Stimulated activated naive CD4-positive, alpha-beta T cell treated with Interleukin-2 at 50 U/mL for 16 hours (primary cell): ENCODE results near the gene PNMA8C.
"Not testable (repeated sequence)": the region's sequence is repeated elsewhere in the genome, so short reads cannot be mapped to it uniquely, and the experiment has no call there.

Experiments
- DNase-seq: peaks from one replicate; lab custom pipeline; 2025; lab: John Stamatoyannopoulos, UW

Gene PNMA8C

DNA sequence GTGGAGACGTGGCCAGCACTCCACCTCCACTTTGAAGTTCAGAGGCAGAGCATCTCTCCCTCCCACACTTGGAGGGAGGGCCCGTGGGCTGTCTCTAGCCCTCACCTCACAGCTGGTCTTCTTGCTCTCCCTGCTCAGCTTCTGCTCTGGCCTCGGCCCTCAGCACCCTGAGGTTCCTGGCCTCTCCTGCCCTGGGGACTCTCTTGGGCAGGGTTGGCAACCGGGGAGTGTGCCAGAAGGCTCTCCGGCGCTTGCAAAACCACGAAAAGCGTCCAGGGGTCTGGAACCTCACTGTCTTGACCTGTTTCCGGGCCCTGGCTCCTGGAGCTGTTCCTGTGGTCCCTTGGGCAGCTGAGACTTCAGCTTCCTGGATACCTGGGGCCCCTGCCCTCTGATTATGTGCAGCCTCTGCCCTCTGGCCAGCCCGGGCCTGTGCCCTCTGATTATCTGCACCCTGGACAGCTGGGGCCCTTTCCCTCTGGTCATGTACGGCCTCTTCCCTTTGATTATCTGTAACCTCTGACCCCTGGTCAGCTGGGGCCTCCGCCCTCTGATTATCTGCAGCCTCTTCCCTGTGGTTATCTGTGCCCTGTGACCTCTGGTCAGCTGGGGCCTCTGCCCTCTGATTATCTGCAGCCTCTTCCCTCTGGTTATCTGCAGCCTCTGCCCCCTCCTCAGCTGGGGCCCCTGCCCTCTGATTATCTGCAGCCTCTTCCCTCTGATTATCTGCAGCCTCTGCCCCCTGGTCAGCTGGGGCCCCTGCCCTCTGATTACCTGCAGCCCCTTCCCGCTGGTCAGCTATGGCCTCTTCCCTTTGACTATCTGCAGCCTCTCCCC is 17.4 kb downstream of the PNMA8C start:
- DNase-seq, result no peak

DNA sequence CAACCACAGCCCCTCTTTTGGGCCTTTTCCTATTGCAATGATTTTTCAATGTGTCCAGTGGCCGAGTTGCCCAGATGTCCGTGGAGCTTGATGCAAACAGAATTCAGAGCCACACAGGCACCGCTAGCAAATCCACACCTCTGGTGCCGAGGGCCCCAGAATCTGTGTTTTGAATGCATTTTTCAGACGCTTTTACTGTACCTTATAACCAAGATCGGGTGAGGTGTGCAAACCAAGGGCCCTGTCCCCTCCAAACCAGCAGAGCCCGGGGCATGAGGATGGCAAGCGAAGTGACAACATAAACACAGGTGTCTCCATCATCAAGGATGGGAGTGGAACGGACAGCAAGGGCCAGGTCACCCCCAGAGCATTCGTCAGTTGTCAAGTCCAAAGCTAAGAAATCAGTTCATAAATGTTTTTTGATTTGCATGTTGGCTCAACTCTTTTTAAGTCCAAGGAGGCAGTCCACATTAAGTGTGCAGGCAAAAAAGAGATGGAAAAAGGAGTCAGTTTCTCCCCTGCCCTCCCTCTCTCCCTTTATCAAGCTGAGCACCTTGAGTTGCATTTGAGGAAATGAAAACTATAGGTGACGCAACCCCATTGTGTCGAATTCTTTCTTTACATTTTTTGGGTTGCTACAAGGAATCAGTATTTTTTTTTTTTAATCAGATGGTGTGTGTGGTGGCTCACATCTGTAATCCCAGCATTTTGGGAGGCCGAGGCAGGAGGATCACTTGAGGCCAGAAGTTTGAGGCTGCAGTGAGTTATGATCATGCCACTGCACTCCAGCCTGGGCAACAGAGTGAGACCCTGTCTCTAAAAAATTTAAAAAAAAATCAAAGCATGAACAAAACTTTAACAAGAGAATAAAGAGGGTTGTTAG is 18.3 kb downstream of the PNMA8C start:
- no peak for DNase-seq

DNA sequence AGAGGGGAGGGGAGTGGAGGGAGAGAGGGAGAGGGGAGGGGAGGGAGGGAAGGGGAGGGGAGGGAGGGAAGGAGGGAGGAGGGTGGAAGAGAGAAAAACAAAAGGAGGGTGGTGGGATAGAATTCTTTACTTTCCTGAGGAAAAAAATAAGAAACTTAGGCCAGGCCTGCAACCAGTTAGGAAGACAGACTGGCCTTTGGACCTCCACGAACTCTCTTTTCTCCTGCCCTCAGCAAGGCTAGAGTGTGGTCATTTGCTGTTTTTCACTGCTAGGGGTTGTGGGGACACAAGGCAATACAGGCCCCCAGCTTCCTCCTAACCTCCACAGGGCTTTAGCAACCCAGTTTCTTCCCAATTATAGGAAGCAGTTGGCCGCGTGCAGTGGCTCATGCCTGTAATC is 19.5 kb downstream of the PNMA8C start:
- no peak for DNase-seq

DNA sequence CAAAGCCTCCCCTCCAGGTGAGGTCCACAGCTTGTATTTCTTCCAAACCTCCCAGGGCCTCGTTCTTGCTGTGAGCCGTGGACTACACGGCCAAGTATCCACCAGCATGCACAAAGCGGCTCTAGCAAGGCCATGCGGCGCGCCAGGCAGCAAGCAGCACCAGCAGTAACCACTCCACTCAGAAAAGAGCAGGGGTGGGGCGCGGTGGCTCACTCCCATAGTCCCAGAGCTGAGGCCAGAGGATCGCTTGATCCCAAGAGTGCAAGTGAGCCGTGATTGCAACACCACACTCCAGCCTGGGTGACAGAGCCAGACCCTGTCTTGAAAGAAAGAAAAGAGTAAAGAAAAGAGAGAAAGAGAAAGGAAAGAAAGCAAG is 20.1 kb downstream of the PNMA8C start:
- no peak for DNase-seq

DNA sequence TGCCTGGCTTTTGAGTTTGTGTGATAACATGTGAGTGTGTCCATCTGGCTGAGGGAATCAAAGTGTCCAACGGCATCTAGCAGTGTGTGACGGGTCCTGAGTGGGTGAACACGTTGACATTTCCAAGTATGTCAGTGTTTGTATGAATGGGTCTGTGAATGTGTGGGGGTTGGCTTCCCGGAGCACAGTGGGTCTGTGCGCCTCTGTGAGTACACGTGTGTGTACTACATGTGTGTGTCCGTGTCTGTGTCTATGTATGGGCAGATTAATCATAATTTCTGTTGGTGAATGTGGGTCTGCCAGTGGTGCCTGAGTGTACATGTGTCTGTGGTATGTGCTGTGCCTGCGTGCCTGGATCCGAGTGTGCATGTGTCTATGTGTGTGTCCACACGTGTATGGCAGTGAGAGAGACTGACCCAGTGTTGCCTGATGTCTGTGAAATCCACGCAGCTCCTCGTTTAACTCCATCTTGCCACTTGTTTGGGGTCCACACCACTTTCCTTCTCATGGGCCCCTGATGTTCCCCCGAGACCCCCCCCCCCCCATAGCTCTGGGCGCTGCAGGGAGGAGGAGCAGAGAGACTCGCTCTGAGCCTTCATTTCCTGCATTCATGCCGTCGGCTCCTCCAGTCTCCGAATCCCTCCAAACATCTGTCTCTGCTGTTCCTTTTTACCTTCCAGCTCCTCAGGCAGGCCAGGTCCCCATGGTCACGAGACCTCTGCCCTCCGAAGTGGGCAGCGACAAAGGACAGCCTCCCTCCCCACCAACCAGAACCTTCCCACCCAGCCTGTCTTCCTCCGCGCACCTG is 20.7 kb downstream of the PNMA8C start:
- DNase-seq, result no peak

DNA sequence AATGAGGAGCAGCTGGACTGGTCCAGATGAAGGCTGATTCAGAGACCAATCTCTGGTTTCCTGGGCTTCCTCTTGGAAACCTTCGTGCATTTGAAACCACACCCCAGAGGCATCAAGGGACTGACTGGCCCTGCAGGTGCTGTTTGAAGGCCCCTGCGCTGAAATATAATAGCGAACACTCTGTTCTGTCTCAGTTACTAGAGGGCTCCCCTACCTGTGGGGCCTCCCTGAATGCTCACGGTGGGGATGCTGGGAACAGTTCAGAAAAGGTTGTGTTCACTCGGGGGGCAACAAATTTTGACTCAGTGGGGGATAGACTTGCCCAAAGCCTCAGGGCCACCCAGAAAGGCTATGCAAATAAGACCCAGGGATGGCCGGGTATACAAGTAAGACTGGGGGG is 21.8 kb downstream of the PNMA8C start:
- DNase-seq, result no peak

DNA sequence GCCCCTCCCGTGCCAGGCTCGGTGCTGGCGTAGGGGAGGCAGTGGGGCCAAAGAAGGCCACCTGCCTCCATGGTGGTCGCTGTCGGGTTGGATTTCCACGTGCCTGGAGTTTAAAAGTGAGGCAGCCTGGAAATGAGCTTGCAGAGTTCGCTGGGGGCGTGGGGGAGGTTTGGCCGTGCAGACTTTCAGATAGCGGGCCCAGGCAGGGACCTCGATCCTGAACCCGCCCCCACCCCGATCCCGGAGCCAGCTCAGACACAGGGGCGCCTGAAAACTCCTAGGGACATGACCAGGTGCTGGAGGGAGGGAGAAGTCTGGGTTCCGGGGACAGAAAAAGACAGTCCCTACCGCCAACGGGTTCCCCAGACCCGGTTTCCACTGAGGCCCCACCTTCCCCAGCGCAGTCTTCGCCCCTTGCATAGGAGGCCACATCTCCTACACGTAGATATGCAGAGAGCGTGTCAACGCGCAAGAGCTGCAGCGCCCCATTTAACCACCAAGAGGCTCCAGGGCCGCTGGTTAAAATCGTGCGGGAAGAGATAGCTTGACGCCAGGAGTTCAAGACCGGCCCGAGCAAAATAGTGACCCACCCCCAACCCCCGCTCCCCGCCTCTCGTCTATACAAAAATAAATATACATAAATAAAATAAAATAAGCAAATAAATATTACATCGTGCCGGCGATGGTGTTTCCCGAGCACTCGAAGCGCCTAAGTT is 23.8 kb downstream of the PNMA8C start:
- DNase-seq, result no peak

DNA sequence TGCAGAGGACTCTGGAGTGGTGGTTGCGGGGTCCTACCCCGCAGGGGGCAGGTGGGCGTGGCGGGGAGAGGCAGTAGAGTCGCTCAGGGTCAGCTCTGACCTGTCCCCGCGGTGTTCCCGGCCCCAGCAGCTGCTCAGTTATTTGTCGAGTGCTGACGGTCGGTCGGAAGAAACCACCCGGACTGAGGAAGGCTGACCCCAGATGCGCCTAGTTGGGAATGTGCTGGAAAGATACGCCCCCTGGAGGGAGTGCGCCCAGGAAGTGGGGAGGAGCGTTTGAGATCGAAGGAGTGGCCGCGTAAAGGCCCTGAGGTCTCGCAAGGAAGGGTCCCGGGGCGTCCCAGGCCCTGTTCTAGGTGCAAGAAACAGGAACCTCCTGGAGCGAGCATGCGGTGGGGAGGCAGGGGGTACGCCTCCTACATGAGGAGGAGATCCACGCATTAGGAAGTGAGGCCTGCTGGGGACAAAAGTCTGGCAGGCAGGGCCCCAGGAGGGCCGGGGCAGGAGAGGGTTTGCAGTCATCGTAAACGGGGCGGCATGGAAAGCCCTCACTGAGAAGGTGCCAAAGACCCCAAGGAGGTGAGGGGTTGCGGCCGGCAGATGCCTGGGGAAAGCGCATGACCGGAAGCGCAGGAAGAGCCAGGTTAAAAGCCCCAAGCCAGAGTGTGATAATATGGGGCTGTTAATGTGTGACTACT is 24.5 kb downstream of the PNMA8C start:
- no peak for DNase-seq

DNA sequence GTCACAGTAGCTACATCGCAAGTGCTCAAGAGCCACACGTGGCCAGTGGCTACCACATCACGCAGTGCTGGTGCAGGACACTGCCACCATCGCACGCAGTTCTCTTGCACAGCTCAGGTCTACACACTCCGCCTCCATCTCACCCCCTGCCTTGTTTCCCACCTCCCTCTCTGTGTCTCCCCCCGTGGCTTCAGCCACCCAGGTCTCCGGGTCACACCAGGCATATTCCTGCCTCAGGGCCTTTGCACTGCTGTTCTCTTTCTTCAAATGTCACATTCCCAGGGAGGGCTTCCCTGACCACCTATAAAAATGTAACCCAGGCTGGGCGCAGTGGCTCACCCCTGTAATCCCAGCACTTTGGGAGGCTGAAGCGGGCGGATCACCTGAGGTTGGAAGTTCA is 26.0 kb downstream of the PNMA8C start:
- DNase-seq, result no peak

DNA sequence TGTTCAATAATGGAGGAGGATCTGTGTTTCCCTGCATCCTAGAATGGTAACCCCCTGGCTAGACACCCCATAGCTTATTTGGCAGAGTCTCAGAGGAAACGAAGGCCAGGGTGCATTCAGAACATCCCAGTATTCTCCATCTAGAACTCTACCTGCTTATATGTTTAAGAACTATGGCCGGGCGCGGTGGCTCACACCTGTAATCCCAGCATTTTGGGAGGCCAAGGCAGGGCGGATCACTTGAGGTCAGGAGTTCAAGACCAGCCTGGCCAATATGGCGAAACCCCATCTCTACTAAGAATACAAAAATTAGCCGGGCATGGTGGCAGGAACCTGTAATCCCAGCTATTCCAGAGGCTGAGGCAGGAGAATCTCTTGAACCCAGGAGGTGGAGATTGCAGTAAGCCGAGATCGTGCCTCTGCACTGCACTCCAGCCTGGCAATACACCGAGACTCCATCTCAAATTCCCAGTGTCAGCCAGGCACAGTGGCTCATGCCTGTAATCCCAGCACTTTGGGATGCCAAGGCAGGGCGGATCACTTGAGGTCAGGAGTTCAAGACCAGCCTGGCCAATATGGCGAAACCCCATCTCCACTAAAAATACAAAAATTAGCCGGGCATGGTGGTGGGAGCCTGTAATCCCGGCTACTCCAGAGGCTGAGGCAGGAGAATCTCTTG is 30.8 kb downstream of the PNMA8C start:
- DNase-seq, result not testable (repeated sequence)

DNA sequence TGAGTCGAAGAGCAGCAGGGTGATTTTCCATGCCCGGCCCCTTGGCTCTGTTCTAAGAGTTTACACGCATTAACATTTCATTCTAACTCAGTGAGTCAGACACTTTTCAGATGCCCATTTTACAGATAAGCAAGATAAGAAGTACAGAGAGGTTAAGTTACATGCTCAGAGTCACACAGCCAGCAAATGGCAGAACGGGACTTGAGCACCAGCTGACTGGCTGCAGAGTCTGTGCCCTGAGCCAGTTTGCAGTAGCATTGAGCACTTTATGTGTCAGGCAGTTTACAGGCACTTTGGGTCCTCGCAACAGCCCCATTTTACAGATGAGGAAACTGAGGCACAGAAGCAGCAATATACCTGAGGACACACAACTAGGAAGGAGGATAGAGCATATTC is 34.3 kb downstream of the PNMA8C start:
- no peak for DNase-seq

DNA sequence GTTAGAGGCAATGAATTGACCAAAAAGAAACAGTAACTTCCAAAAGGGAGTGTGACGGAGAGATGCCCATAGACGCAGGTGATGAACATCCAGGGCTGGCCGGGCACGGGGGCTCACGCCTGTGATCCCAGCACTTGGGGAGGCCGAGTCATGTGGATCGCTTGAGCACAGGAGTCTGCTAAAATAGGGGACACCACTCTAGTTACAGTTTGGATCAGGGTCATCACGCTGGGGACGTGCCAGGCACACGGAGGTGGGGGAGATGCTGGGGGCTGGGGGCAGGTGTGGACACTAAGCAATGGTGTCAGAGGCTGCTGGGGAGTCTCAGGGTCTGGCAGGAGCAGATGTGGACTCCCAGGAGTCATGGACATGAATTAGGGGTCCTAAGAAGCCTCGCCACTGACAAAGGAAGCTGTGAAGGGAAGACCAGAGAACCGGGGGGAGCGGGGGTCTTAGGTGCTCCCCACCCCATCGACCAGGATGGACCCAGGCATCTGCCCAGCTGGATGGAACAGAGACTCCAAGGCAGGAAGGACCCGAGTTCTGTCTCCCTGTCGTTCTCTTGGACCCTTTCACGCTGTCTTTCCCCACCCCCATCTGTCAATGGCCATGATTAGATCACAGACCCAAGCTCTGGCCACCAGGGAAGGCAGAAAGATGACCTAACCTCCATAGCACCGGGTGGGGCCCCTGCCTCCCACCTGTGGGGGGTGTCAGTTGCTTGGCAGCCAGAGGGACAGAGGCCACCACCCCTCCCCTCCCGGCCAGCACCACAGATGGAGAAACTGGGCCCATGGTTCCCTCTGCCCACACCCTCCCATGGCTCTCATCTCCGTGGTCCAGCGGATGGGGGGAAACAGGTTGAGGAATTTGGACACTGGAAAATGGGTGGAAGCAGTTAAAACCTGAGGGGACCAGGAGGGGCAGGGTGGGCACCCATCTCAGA is 35.0 kb downstream of the PNMA8C start:
- no peak for DNase-seq

DNA sequence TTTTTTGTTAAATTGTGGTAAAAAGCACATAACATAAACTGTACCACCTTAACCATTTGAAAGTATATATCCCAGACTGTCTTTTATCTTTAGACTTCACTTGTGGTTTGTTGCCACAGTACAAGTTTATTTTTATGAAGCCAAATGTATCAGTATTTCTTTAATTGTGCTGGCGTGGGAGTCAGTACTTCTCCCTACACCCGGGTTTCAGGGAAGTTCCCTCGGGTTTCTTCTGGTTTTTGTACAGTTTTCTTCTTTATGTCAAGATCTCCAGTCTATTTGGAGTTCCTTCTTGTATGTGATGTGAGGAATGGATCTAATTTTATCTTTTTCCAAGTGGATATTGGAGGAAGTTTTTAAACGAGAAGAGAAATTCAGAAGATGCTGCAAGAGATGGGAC is 35.9 kb downstream of the PNMA8C start:
- no peak for DNase-seq

DNA sequence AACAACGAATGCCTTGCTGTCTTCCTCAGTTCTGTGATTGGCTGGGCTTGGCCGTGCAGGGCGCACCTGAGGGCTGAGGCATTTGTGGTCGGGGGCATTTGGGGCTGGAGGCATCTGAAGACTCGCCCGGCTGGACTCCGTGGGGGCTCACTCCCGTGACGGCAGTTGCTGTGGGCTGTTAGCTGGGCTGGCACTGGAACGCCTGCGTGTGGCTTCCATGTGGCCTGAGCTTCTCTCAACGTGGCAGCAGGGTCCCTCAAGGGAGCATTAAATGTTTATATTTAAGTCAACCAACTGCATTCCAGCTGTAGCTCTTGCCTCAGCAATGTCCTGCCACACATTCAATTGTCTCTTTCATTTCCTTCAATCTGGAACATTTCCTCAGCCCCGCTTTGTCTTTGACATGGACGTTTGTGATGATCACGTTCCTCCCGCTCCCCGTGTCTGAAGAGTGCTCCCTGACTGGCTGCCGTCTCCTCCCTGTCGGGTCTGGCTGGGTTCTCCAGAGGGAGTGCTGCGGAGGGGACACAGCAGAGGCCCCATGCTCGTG is 36.4 kb downstream of the PNMA8C start:
- no peak for DNase-seq

DNA sequence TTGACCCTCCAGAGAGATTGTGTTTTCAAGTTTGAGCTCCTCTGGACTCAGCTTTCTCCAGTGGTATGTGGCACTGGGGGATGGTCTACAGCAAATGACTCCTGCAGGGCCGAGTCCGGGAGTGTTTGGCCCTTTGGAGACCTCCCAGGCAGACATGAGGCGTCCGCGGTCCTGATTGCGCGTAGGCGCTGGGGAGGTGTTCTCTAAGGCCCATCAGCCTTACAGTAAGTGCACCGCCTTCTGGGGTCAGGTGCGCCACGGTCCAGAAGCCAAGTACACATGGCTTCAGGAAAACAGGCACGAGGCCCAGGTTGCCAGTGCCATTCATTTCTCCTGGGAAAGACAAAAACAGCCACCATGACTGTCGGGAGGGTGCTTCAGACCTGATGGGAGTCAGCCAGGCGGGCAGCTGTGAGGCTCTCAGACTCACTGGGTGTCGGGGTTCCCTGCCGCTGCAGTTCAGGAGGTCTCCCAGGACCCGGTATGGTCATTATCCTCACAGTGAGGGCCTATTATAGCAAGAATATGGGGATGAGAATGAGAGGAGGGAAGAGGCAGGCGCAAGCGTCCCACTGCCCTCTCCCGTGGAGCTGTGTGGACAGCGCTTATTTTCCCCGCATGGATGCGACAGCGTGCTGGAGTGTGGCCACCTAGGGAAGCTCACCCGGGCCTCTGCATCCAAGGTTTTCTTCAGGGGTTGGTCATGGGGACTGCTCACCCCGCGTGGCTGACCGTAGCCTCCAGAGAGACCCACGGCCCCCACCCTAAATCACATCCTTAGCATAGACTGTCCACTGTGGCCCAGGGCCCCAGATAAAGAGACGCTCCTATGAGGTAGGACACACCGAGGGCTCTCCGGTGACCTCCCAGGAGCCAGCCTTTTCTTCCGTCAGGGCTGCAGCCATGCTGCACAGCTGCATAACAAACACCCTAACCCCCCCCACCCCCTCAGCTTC is 37.2 kb downstream of the PNMA8C start:
- DNase-seq, result no peak

DNA sequence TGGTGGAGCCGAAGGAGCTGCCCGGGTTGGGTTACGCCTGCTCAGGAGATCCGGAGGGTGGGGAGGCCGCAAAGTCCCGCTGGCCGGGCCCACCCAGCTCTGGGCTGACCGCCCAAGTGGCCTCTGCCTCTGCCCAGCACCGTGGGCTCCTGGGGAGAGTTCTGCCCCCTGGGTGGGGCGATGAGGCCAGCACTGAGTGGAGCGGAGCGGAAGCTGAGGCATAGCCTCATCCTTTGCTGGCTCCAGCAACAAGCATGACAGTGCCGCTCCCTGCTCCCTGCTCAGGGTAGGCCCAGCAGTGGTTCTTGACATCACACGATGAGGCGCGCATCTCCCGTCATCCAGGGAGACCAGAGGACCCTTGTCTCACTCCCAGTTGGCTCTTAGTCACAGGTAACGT is 37.9 kb downstream of the PNMA8C start:
- no peak for DNase-seq

DNA sequence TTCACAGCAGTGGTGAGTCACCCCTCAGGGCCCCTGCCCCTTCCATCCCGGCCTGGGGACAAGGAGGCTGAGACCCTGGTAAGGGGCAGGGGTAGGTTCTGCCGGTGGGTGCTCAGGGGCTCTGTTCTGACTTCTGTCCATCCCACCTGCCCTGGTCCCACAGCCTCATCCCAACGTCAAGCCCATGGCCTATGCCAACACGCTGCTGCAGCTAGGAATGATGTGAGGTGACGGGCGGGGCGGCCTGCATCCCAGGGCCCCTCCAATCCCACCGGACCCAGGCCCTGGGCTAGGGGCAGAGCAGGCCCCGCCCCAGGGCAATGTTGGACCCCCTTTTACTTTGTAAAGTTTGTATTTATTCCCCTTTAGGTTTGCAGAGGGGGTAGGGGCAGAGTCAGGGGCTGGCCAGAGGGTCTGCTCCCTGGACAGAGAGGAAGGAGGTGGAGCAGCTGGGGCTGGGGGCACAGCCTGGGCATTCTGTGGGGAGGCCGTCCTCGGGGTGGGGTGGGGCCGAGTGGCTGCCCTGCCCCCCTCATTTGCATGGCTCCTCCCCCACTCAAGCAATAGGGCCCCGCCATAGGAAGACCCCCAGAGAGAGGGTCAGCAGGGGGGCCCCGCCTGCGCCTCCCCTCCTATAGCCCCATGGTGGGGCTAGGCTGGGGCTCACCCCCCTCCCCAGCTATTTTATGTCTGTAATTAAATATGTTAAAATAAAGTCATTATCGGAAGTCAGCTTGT is 38.4 kb downstream of the PNMA8C start:
- no peak for DNase-seq
